ENCODE results near the gene SPTB.

Gene SPTB

GRCh38 chr14:64885559-64885958 is 5.9 kb upstream of the SPTB start:
- DNase-seq (ENCODE audit: low read depth) = no peak

- DNase-seq (ENCODE audit: low read depth) = peak; percentile 33
These were observed 764 bp upstream of the SPTB start for GRCh38 chr14:64880221-64881121.

GRCh38 chr14:64878837-64879634 is 671 bp downstream of the SPTB start:
- no peak for DNase-seq (ENCODE audit: low read depth)

- no peak for DNase-seq (ENCODE audit: low read depth)
These were observed 1.9 kb downstream of the SPTB start for GRCh38 chr14:64877846-64878245.

- no peak for DNase-seq (ENCODE audit: low read depth)
These were observed 4.4 kb downstream of the SPTB start for GRCh38 chr14:64875350-64875749.

- DNase-seq (ENCODE audit: low read depth) = peak; percentile 64
These were observed 6.0 kb downstream of the SPTB start for GRCh38 chr14:64873506-64874219.

GRCh38 chr14:64871344-64871743 is 8.4 kb downstream of the SPTB start:
- DNase-seq (ENCODE audit: low read depth) = no peak

GRCh38 chr14:64870160-64870559 is 9.5 kb downstream of the SPTB start:
- no peak for DNase-seq (ENCODE audit: low read depth)

GRCh38 chr14:64868841-64869240 is 10.9 kb downstream of the SPTB start:
- DNase-seq (ENCODE audit: low read depth) = no peak

- no peak for DNase-seq (ENCODE audit: low read depth)
These were observed 11.3 kb downstream of the SPTB start for GRCh38 chr14:64868379-64868778.

GRCh38 chr14:64867182-64867581 is 12.5 kb downstream of the SPTB start:
- DNase-seq (ENCODE audit: low read depth) = no peak

- no peak for DNase-seq (ENCODE audit: low read depth)
These were observed 13.7 kb downstream of the SPTB start for GRCh38 chr14:64865992-64866391.

- no peak for DNase-seq (ENCODE audit: low read depth)
These were observed 14.6 kb downstream of the SPTB start for GRCh38 chr14:64865109-64865508.

- DNase-seq (ENCODE audit: low read depth) = no peak
These were observed 15.4 kb downstream of the SPTB start for GRCh38 chr14:64864258-64864657.

- DNase-seq (ENCODE audit: low read depth) = no peak
These were observed 17.8 kb downstream of the SPTB start for GRCh38 chr14:64861916-64862315.

- no peak for DNase-seq (ENCODE audit: low read depth)
These were observed 19.7 kb downstream of the SPTB start for GRCh38 chr14:64860039-64860438.

GRCh38 chr14:64857979-64858744 is 21.5 kb downstream of the SPTB start:
- DNase-seq (ENCODE audit: low read depth) = no peak

GRCh38 chr14:64856529-64857445 is 22.9 kb downstream of the SPTB start:
- no peak for DNase-seq (ENCODE audit: low read depth)

GRCh38 chr14:64855721-64856528 is 23.8 kb downstream of the SPTB start:
- DNase-seq (ENCODE audit: low read depth) = no peak

All from EH (cell line).